ENCODE data around the gene PTPRM.

Gene PTPRM

GRCh38 chr18:7760967-7761948, 194.1 kb downstream of the PTPRM start:
- no peak for DNase-seq

- no peak for DNase-seq
Measured at GRCh38 chr18:7764405-7764804, 197.3 kb downstream of the PTPRM start.

- DNase-seq = no peak
Measured at GRCh38 chr18:7766346-7766745, 199.2 kb downstream of the PTPRM start.

GRCh38 chr18:7766817-7767216, 199.7 kb downstream of the PTPRM start:
- no peak for DNase-seq

- no peak for DNase-seq
Measured at GRCh38 chr18:7770908-7771307, 203.8 kb downstream of the PTPRM start.

DNA sequence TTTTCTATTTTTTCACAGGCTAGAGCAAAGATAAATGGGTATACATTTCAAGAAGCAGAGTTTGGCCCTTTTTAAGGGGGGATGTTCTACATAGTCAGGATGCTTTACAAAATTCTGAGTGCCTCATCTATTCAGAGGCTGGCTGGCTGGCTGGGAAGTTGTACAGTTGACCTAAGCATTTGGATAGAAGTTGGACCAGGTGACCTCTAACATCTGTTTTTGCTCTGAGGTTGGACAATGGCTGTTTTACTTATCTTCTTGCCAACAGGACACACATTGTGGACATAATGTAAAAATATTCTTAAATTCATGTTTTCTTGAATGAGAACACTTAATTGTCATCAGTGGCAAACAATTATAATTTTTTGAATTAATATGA, 205.4 kb downstream of the PTPRM start:
- DNase-seq = no peak

DNA sequence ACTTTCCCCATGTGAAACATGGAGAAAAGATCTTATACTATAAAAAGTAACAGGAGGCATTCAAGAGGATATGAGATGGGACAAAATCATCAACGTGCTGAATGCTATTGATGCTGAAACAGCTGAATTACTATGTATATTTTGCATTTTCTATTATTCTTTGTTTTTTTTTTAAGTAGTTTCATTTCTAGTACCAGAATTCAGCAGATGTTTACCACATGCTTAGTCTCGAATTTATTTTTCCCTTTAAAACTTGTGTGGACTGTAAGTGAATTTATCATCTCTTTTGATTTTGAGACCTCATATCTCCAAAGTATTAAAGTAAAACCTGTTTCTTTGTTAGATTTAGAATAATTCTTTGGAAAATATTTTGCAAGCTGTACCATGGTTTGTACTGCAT, 205.8 kb downstream of the PTPRM start:
- no peak for DNase-seq

DNA sequence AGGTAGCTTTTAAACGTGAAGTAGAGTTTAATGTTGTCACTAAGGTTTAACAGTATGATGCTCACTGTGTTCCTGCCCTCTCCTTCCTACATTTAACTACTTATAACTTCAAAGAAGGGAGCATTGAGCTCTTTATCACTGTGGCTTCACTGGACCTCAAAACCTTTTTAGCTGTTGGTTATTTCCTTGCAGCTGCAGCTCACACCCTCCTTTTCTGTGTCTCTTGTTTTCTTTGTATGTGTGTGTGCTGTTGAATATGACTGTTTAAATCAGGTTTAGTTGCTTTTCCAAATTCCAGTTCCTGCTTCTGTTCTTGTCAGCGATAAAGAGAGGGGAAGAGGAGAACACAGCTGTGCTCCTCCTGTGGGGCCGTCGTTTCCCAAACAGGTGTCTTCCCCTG, 208.0 kb downstream of the PTPRM start:
- DNase-seq = no peak

- DNase-seq = no peak
Measured at GRCh38 chr18:7775843-7776242, 208.7 kb downstream of the PTPRM start.

GRCh38 chr18:7778181-7778580, 211.1 kb downstream of the PTPRM start:
- DNase-seq = no peak

DNA sequence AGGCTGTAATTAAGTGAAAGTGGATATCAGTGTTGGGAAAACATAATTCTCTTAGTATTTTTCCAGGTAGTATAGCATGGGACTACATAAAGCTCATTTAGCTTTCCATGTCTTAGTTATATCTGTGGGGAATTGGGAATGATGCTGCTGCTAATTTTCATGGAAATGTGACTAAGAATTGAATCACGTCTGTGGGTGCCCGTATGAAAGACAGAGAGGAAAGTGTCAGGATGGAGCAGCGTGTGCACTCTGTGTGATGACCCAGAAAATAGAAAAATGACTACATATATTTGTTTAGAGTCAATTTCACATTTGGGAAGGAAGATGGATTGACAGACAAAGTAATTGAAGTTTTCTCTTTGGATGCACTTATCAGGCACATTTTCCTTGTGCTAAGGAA, 212.1 kb downstream of the PTPRM start:
- DNase-seq = no peak

- no peak for DNase-seq
Measured at GRCh38 chr18:7784171-7784570, 217.1 kb downstream of the PTPRM start.

- DNase-seq = no peak
Measured at GRCh38 chr18:7786569-7786968, 219.5 kb downstream of the PTPRM start.

DNA sequence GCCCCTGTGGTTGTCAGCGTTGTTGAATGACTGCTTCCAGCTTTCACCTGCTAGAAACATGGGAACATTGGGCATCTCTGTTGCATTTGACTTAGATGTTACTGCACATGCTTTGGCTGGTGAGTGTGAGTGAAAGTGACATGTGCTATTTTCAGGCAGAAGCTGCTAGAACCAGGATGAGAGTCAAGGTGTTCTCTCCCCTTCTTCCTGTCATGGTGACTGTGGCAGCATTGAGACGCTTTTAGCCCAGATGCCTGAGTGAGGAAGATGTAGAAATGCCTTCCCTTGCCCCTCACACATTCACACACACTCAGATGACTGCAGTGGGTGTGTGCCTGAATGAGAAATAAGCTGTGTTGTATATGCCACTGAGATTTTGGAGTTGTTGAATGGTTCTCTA, 220.2 kb downstream of the PTPRM start:
- no peak for DNase-seq

- no peak for DNase-seq
Measured at GRCh38 chr18:7789856-7790552, 222.9 kb downstream of the PTPRM start.

DNA sequence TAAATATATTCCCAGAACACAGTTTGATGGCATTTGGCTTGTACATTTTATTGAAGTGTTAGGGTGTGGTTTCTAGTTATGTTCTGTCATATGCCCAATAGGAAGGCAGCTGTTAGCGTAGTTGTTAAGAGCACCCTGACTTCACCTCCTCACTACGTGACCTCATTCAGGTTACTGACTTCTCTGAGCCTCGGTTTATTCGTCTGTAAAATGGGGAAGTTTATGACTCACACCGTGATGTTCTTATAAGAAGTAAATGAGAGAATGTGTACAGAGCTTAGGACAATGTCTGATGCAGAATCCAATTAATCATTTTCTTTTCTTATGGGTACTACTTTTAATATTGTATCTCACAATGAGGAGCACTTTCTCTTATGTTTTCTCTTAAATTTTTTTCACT, 226.0 kb downstream of the PTPRM start:
- no peak for DNase-seq

DNA sequence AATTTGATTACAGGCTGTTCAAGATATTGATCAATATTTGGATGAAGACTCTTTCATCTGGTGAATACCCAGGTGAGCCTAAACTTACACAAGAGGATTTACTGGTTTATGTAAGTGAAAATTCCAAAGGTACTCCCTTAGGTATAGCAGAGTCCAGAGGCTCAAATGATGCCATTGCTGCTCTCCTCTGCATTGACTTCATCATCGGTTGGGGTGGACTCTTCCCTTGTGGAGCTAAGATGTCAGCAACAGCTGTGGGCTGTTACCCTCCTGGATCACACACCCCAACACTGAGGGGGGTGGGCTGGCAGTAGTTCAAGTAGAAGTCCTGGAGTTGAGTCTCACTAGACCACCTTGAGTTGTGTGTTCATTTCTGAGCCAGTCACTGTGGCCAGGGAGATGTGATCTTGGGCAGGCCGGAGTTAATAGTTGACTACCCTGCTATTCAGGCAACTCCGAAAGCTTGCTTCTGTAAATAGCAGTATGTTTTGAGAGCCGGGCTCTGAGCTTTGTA, 236.9 kb downstream of the PTPRM start:
- no peak for DNase-seq

- DNase-seq = no peak
Measured at GRCh38 chr18:7805096-7805495, 238.0 kb downstream of the PTPRM start.

DNA sequence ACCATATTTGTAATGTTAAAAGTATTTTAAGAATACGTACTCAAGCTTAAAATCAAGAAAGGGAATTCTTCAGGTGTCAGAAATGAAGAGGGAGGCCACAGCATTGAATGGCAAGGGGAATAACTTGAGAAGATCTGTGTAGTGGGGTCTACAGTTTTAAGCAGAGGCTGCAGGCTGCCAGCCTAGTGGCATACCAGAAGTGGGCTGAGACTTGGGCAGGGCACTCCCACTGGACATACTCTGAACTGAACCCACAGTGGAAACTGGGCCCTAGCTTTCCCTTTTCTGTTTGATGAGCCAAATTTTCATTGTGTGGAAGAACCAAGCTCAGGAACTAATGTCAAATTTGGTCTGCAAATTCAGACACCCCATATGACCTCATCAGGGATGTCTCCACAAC, 238.8 kb downstream of the PTPRM start:
- DNase-seq = no peak

GRCh38 chr18:7807936-7808453, 240.9 kb downstream of the PTPRM start:
- no peak for DNase-seq

- no peak for DNase-seq
Measured at GRCh38 chr18:7808992-7809391, 241.9 kb downstream of the PTPRM start.

DNA sequence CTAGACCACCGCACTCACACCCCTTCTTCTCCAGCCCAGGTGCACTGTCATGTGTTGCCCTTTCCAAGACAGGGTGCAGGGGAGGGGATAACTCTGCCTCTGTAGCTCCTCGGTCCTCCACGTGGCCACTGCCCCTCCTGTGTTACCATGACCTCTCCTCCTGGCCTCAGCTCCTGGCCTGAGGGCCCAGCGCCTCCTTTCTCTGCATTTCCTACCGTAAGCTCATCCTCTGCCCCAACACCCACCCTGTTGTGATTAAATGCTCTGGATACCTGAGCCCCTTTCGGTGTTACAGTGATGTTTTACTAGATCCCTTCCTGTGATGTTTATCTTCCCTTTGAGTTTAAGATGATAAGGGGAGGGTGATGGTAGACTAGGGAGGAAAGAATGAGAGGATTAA, 242.3 kb downstream of the PTPRM start:
- no peak for DNase-seq

DNA sequence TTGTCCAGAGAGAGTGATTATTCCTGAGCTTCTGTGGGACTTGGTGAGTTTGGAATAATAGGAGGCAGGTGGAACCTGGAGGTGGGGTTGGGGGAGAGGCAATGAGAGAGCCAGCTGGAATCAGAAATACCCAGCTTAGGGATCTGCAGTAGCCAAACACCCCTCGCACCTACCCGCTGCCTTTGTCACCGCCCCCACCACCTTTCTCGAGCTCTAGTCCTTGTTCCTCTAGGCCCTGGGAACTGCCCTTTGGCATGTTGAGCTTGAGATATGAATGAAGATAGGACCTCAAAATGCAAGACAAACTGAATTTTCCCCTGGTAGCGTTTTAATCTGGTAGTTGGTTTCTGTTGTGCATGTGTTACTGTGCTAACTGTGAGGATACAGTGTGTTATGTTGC, 242.9 kb downstream of the PTPRM start:
- DNase-seq = no peak

Measured in inflammatory macrophage treated with lipopolysaccharide for 1 hour (primary cell).